Uterus (tissue), 4 donors: ENCODE results near the gene TRIP11. TPM values are rescaled to one million over a fixed set of nuclear protein-coding genes. Genes with fewer than 3 reads are reported as not detected.

Experiments used
- DNase-seq, 2 donors: peaks; one replicate each; pipeline ENCODE4 v3.0.0-alpha.2; 2019 to 2020
- H3K27ac ChIP-seq, 2 donors: fragments of 200-600 bp; sonication (generic); 1 replicate in 1 of 2; 2 replicates in 1 of 2; pipeline ENCODE4 v1.5.1; 2016 to 2018
- H3K27me3 ChIP-seq, 2 donors: fragments of 200-600 bp; sonication (generic); one replicate each; pipeline ENCODE4 v1.5.1; 2018 to 2019; ENCODE audit warnings: control low read depth in 1 of 2
- H3K36me3 ChIP-seq, 2 donors: fragments of 200-600 bp; sonication (generic); one replicate each; pipeline ENCODE4 v1.5.1; 2019; ENCODE audit warnings: control low read depth in 1 of 2
- H3K4me1 ChIP-seq, 2 donors: fragments of 200-600 bp; sonication (generic); one replicate each; pipeline ENCODE4 v1.5.1; 2018 to 2019; ENCODE audit warnings: control low read depth in 1 of 2
- H3K4me3 ChIP-seq, 2 donors: fragments of 200-600 bp; sonication (generic); 1 replicate in 1 of 2; 2 replicates in 1 of 2; pipeline ENCODE4 v1.5.1; 2018 to 2019; ENCODE audit warnings: mild to moderate bottlenecking in 1 of 2
- H3K9me3 ChIP-seq, 2 donors: fragments of 200-600 bp; sonication (generic); one replicate each; pipeline ENCODE4 v1.5.1; 2019; ENCODE audit warnings: control low read depth in 1 of 2
- CTCF ChIP-seq, 4 experiments: fragments of 200-600 bp in 2 of 4; fragments of 450-650 bp in 2 of 4; sonication (generic) in 2 of 4; IDR thresholded peaks; one replicate each; pipeline ENCODE4 v1.5.1; 2016 to 2019; ENCODE audit warnings: antibody characterized with exemption in 4 of 4, mild to moderate bottlenecking in 2 of 4, moderate library complexity in 1 of 4
- POLR2A ChIP-seq, 2 donors: fragments of 450-650 bp; IDR thresholded peaks; one replicate each; pipeline ENCODE4 v1.6.1; 2016; ENCODE audit warnings: antibody characterized with exemption in 2 of 2, mild to moderate bottlenecking in 1 of 2, moderate library complexity in 1 of 2
- intact Hi-C: fragments of 100-400 bp; cut with DNase I; formaldehyde crosslinking; loops from one replicate; pipeline ENCODE4 v1.15.1; 2023; ENCODE audit warnings: low total_unique reads
- total RNA-seq, 4 donors: library from RNA; depleted of rRNA in 3 of 4; stranded (reverse); fragments of >200 nt in 3 of 4; gene quantifications; one replicate each; pipeline versions ENCODE4 v1.1.0 to v1.2.4, GENCODE V29; 2014 to 2023
- donor health status: DM: yes; HTN: yes; CAD: no.

TRIP11 gene
- total RNA-seq, 4 donors from 2014 or later = 17.1 to 68.7 (median 47.7) TPM

GRCh38 chr14:92014040-92014439, 25.8 kb downstream of the TRIP11 start:
- no peak overlapping the region for H3K4me3 ChIP-seq
- no peak for TF ChIP-seq CTCF (IDR thresholded peaks at IDR 0.05)
- no peak for TF ChIP-seq POLR2A (IDR thresholded peaks at IDR 0.05)
- DNase-seq = no peak
- intact Hi-C loops = no loop called here
- H3K9me3 ChIP-seq = no peaks in the 10 kb centered on the region
- no peaks in the 10 kb centered on the region for H3K4me1 ChIP-seq
- no peaks in the 10 kb centered on the region for H3K36me3 ChIP-seq
- no peak overlapping the region for H3K27ac ChIP-seq
- H3K27me3 ChIP-seq = no peaks in the 10 kb centered on the region

- no peak for TF ChIP-seq CTCF (IDR thresholded peaks at IDR 0.05)
- TF ChIP-seq POLR2A (IDR thresholded peaks at IDR 0.05) = no peak
- intact Hi-C loops = no loop called here
Observed at GRCh38 chr14:92012121-92012748, 27.6 kb downstream of the TRIP11 start.

GRCh38 chr14:92010644-92011043, 29.2 kb downstream of the TRIP11 start:
- Histone ChIP-seq H3K4me3 (no peak overlapping the region), H3K4me1 (no peaks in the 10 kb centered on the region), H3K9me3 (no peaks in the 10 kb centered on the region), H3K27me3 (no peaks in the 10 kb centered on the region), H3K27ac (no peak overlapping the region), H3K36me3 (no peaks in the 10 kb centered on the region)
- no peak for DNase-seq
- intact Hi-C loops = no loop called here
- no peak for TF ChIP-seq POLR2A (IDR thresholded peaks at IDR 0.05)
- no peak for TF ChIP-seq CTCF (IDR thresholded peaks at IDR 0.05)

More at GRCh38 chr14:92012121-92012748, 27.6 kb downstream of the TRIP11 start:
- DNase-seq = no peak
- Histone ChIP-seq H3K27ac (no peak overlapping the region), H3K4me3 (no peak overlapping the region), H3K4me1 (no peaks in the 10 kb centered on the region), H3K27me3 (no peaks in the 10 kb centered on the region), H3K9me3 (no peaks in the 10 kb centered on the region), H3K36me3 (no peaks in the 10 kb centered on the region)

GRCh38 chr14:92009604-92010003, 30.3 kb downstream of the TRIP11 start:
- no peak for DNase-seq
- H3K27ac ChIP-seq = no peak overlapping the region
- TF ChIP-seq CTCF (IDR thresholded peaks at IDR 0.05) (no peak), POLR2A (IDR thresholded peaks at IDR 0.05) (no peak)
- intact Hi-C loops = no loop called here
- no peak overlapping the region for H3K4me3 ChIP-seq
- no peaks in the 10 kb centered on the region for H3K9me3 ChIP-seq
- H3K36me3 ChIP-seq = no peaks in the 10 kb centered on the region
- H3K4me1 ChIP-seq = no peaks in the 10 kb centered on the region
- no peaks in the 10 kb centered on the region for H3K27me3 ChIP-seq

GRCh38 chr14:92005019-92005418, 34.8 kb downstream of the TRIP11 start:
- Histone ChIP-seq H3K4me1 (no peaks in the 10 kb centered on the region), H3K4me3 (no peak overlapping the region), H3K27ac (no peak overlapping the region), H3K27me3 (no peaks in the 10 kb centered on the region), H3K36me3 (no peaks in the 10 kb centered on the region), H3K9me3 (no peaks in the 10 kb centered on the region)
- intact Hi-C loops = no loop called here
- TF ChIP-seq POLR2A (IDR thresholded peaks at IDR 0.05) (no peak), CTCF (IDR thresholded peaks at IDR 0.05) (no peak)
- no peak for DNase-seq
